Mononuclear cell (primary cell): ENCODE measurements around the gene PRR11. TPM values are rescaled to one million over a fixed set of nuclear protein-coding genes. Genes with fewer than 3 reads are reported as not detected.

Experiments
- H3K27me3 ChIP-seq: 2 replicates; pipeline ENCODE4 v1.6.0; 2011; ENCODE audit warnings: low read length, control low read depth; ENCODE audit not compliant: insufficient read depth
- H3K4me1 ChIP-seq: 2 replicates; pipeline ENCODE4 v1.5.1; 2011; ENCODE audit warnings: mild to moderate bottlenecking, low read length, control low read depth; ENCODE audit not compliant: insufficient read depth
- H3K4me3 ChIP-seq: 2 replicates; pipeline ENCODE4 v1.5.1; 2011; ENCODE audit warnings: mild to moderate bottlenecking, low read length, moderate library complexity
- H3K9me3 ChIP-seq: 2 replicates; pipeline ENCODE4 v1.5.1; 2011; ENCODE audit warnings: low read depth, mild to moderate bottlenecking, control low read depth, low read length
- total RNA-seq: library from RNA; depleted of rRNA; stranded (reverse); fragments of >200 nt; gene quantifications from one replicate; pipeline ENCODE4 v1.2.3, GENCODE V29; 2012

Gene PRR11
- total RNA-seq, 1 donor, result 1.3 TPM

GRCh38 chr17:59139939-59140338 is 15.6 kb upstream of the PRR11 start:
- no peaks in the 10 kb centered on the region for H3K9me3 ChIP-seq
- no peaks in the 10 kb centered on the region for H3K4me1 ChIP-seq
- no peak overlapping the region for H3K4me3 ChIP-seq
- H3K27me3 ChIP-seq, result no peaks in the 10 kb centered on the region

GRCh38 chr17:59141860-59142259 is 13.7 kb upstream of the PRR11 start:
- H3K4me1 ChIP-seq, result no peaks in the 10 kb centered on the region
- no peak overlapping the region for H3K4me3 ChIP-seq
- H3K27me3 ChIP-seq, result no peaks in the 10 kb centered on the region
- no peaks in the 10 kb centered on the region for H3K9me3 ChIP-seq

GRCh38 chr17:59145571-59146096 is 9.9 kb upstream of the PRR11 start:
- Histone ChIP-seq H3K4me1 (peaks cover 4% of the 10 kb centered on the region), H3K27me3 (no peaks in the 10 kb centered on the region), H3K4me3 (no peak overlapping the region), H3K9me3 (no peaks in the 10 kb centered on the region)

DNA sequence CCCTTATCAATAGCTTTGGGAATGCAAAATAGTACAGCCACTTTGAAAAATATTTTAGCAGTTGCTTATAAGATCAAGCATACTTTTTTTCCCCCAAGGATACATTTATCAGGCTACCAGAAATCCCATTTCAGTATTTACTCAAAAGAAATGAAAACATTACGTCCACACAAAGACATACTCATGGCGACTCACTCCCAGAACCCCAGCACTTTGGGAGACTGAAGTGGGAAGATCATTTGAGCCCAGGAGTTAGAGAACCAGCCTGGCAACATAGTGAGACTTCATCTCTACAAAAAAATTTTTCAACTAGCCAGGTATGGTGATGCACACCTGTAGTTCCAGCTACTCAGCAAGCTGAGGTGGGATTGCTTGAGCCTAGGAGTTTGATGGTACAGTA is 6.5 kb upstream of the PRR11 start:
- H3K4me1 ChIP-seq, result peaks cover 12% of the 10 kb centered on the region
- H3K9me3 ChIP-seq, result no peaks in the 10 kb centered on the region
- no peak overlapping the region for H3K4me3 ChIP-seq
- H3K27me3 ChIP-seq, result no peaks in the 10 kb centered on the region

DNA sequence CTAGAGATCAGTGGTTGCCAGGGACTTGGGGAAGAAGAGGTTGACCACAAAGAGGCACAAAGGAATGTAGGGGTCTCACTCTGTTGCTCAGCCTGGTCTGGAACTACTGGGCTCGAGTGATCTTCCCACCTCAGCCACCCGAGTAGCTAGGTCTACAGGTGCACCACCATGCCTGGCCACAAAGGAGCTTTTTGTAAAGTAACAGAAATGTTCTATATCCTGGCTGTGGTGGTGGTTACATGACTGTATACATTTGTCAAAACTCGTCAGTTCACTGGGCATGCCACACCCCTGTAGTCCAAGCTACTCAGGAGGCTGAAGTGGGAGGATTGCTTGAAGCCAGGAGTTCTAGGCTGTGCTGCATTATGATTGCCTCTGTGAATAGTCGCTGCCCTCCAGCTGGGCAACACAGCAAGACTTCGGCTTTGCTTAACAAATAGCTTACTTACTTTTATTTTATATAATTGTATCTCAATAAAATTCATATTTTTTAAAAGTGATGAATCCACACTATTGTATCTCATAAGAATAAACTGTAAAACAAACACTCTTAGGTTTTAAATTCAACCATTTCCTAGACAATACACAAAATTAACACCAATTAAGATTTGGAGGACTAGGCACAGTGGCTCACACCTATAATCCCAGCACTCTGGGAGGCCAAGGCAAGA is 5.6 kb upstream of the PRR11 start:
- Histone ChIP-seq H3K9me3 (no peaks in the 10 kb centered on the region), H3K4me1 (peaks cover 16% of the 10 kb centered on the region), H3K27me3 (no peaks in the 10 kb centered on the region), H3K4me3 (no peak overlapping the region)

DNA sequence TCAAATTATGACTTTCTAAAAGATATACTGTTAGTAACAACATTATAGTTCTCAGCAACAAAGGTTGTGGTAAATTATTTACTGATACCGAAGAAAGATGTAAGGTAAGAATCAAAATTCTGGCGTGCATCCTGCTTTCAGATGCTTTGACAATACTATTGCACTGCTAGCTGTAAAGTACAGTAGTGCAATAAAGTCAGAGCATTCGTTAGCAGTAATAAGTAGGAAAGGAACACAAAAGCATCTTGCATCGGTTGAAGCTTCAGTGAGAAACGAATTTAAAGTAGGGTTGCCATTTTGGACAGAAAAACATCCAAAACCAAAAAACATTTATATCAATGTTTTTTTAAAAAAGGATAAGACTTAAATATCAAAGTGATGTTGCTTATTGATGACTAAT is 4.5 kb upstream of the PRR11 start:
- H3K27me3 ChIP-seq, result no peaks in the 10 kb centered on the region
- H3K4me3 ChIP-seq, result no peak overlapping the region
- peaks cover 19% of the 10 kb centered on the region for H3K4me1 ChIP-seq
- H3K9me3 ChIP-seq, result no peaks in the 10 kb centered on the region

GRCh38 chr17:59151591-59151990 is 4.0 kb upstream of the PRR11 start:
- H3K4me1 ChIP-seq, result peaks cover 25% of the 10 kb centered on the region
- H3K4me3 ChIP-seq, result no peak overlapping the region
- H3K27me3 ChIP-seq, result no peaks in the 10 kb centered on the region
- no peaks in the 10 kb centered on the region for H3K9me3 ChIP-seq

DNA sequence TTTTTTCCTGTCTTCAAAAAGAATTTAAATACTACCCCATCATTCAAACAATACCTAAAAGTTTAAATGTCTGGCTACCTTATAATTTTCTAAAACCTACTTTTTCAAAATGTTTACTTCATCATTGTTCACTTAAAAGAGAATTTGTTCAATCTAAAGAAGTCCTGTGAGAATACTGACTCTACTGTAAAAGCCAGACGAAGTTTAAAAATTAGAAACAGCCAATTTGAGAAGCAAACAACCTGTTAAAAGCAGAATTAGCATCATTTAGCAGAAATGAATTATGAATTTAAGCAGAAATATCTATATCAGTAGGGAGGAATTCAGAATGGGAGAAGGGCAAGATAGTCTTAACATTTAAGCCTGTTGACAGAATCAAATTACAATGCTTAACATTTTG is 2.6 kb upstream of the PRR11 start:
- H3K4me1 ChIP-seq, result peaks cover 29% of the 10 kb centered on the region
- no peak overlapping the region for H3K4me3 ChIP-seq
- no peaks in the 10 kb centered on the region for H3K9me3 ChIP-seq
- H3K27me3 ChIP-seq, result no peaks in the 10 kb centered on the region

- Histone ChIP-seq H3K4me3 (peak overlapping the region; percentile 88), H3K9me3 (no peaks in the 10 kb centered on the region), H3K4me1 (peaks cover 29% of the 10 kb centered on the region), H3K27me3 (no peaks in the 10 kb centered on the region)
Measured at GRCh38 chr17:59154292-59154720, 1.2 kb upstream of the PRR11 start.

DNA sequence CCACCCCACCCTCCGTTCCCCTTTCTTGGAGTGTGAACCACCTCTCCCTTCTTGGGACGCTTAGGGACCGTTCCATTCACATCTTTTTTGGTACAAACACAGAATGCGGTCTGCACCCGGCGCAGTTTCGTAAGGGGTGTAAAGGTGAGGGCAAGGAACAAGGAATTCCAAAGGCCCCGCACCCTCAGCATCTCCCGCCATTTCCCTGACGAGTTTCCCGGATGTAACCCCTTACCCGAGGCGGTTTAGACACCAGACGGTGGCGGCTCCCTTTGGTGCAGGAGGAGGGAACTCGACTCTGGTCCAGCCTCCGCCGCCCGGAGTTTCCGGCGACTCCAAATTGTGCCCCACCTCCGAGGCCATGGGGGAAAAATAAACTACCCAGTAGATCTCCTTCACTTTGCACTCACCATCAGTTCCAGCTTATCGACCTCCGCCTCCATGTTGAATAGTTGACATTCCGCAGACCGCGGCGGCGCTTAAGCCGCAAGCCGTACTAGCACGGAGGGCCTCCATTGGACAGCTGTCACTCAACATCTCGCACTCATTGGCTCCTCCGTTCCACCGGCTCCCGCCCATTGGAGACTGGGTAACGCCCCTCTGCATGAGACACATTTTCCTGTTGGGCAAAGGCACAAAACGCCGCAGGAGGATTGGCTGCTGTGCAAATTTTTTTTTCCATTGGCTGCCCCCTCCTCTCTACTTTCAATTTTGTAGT is 666 bp upstream of the PRR11 start, which contains the start of gene SKA2:
Gene SKA2 (minus strand): TSS at position 466 of the 718 bp plus-strand sequence. CDS start 23 bp downstream, at position 443.
- Histone ChIP-seq H3K9me3 (no peaks in the 10 kb centered on the region), H3K4me1 (peaks cover 27% of the 10 kb centered on the region), H3K27me3 (no peaks in the 10 kb centered on the region), H3K4me3 (peak within 1 kb of the TSS; percentile 88)

- peaks cover 17% of the 10 kb centered on the region for H3K4me1 ChIP-seq
- H3K9me3 ChIP-seq, result no peaks in the 10 kb centered on the region
- H3K27me3 ChIP-seq, result no peaks in the 10 kb centered on the region
- no peak overlapping the region for H3K4me3 ChIP-seq
Measured at GRCh38 chr17:59160157-59161025, 4.8 kb downstream of the PRR11 start.

DNA sequence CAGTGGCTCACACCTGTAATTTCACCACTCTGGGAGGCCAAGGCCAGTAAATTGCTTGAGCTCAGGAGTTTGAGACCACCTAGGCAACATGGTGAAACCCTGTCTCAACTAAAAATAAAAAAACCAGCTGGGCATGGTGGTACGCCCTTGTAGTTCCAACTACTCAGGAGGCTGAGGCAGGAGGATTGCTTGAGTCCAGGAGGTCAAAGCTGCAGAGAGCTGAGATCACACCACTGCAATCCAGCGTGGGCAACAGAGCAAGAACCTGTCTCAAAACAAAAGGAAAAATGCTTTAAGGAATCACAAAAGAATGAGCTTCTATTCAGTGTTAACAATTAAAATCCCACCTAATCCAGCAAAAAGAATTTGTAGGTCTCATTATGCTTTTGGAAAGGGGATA is 5.9 kb downstream of the PRR11 start:
- H3K4me3 ChIP-seq, result no peak overlapping the region
- H3K4me1 ChIP-seq, result peaks cover 13% of the 10 kb centered on the region
- no peaks in the 10 kb centered on the region for H3K27me3 ChIP-seq
- H3K9me3 ChIP-seq, result no peaks in the 10 kb centered on the region

- peaks cover 7% of the 10 kb centered on the region for H3K4me1 ChIP-seq
- H3K9me3 ChIP-seq, result no peaks in the 10 kb centered on the region
- no peak overlapping the region for H3K4me3 ChIP-seq
- no peaks in the 10 kb centered on the region for H3K27me3 ChIP-seq
Measured at GRCh38 chr17:59165933-59166342, 10.4 kb downstream of the PRR11 start.

- H3K4me1 ChIP-seq, result peaks cover 7% of the 10 kb centered on the region
- no peaks in the 10 kb centered on the region for H3K9me3 ChIP-seq
- H3K27me3 ChIP-seq, result no peaks in the 10 kb centered on the region
- no peak overlapping the region for H3K4me3 ChIP-seq
Measured at GRCh38 chr17:59167571-59168001, 12.0 kb downstream of the PRR11 start.
